Mucosa of gallbladder (tissue), 1 donor: ENCODE results near the gene NEMP2. TPM values are rescaled to one million over a fixed set of nuclear protein-coding genes. Genes with fewer than 3 reads are reported as not detected.

Source experiments
- DNase-seq: peaks from one replicate; pipeline ENCODE4 v3.0.0-alpha.2; 2020; ENCODE audit warnings: low spot score
- total RNA-seq: library from RNA; stranded (reverse); gene quantifications from one replicate; pipeline ENCODE4 v1.2.1, GENCODE V29; 2021
- donor health status: DM: no; HTN: no; CAD: no.

The NEMP2 gene, protein sequence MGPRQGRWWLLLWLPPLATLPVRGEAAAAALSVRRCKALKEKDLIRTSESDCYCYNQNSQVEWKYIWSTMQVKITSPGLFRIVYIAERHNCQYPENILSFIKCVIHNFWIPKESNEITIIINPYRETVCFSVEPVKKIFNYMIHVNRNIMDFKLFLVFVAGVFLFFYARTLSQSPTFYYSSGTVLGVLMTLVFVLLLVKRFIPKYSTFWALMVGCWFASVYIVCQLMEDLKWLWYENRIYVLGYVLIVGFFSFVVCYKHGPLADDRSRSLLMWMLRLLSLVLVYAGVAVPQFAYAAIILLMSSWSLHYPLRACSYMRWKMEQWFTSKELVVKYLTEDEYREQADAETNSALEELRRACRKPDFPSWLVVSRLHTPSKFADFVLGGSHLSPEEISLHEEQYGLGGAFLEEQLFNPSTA
- total RNA-seq = 3.8 TPM

DNA sequence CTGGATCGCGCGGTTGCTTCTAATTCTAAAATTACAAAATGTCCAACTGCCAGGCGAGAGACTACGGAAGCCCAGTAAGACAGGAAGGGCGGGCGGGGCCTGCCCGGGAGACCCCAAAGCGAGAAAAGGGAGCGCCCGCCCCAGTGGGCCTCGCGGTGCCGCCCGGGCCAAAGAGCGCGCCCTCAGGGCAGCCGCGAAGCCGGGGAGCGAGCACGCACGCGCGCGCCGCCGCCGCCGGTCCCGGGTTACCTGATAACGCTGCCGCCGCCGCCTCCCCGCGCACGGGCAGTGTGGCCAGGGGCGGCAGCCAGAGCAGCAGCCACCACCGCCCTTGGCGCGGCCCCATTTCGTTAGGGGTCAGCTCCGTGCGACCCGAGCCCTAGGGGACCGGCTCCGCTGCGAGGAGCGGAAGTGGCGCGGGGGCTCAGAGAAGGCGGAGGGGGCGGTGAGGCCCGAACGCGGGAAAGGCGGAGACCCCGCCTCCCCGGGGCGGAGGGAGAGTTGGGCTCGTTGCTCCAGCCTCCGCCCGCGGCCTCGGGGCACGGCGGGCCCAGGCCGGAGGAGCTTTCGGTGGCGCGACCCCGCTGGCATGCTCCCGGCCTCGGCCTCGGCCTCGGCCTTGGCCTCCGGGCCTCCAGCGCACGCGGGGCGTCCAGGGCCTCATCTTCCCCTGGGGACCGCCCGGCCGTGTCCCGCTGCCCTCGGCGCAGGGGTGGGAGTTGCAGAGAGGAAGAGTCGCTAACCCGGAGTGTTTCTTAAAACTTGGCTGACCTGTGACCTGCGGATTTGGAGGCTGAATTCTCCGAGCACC, at the start of gene NEMP2:
TSS of gene NEMP2 (minus strand) at position 413 of the 811 bp plus-strand sequence. CDS start at position 346, 67 bp downstream.
- peak; percentile 58 for DNase-seq

DNA sequence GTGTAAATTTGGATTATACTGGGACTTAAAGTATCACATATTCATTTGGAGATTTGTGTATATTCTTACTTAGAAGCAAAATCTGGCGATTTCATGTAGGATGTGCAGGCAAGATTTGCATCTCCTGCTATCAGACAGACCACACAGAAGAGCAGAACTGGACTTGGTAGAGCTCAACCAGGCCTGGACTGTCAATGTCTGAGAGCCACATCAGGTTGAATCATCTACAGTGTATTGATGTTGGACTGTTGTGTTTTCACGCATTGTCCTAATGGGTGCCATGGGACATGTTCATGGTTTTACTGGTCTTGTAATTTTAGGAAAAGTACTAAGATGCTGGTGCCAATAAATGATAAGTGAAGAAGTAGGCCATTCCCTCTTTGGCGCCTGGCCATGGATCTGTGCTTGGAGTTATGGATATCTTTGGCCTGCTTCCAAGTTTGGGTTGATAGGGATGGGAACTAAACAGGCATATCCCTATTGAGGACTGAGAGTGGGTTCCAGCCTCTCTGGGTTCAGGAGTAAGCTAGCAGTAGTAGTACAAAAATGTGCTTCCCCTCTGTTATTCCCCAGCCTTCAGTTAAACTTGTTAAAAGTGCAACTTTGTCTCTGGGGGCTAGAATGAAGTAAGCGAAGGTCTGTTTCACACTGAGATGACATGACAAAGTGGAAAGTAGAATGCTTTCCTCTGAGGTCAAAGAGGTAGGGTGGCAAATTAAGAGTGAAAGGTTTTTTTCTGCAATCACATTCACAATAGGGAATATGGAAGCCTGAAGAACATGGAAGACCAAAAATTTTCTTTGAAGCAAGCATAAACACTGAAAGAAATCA, 49.2 kb upstream of the NEMP2 start:
- DNase-seq = no peak

DNA sequence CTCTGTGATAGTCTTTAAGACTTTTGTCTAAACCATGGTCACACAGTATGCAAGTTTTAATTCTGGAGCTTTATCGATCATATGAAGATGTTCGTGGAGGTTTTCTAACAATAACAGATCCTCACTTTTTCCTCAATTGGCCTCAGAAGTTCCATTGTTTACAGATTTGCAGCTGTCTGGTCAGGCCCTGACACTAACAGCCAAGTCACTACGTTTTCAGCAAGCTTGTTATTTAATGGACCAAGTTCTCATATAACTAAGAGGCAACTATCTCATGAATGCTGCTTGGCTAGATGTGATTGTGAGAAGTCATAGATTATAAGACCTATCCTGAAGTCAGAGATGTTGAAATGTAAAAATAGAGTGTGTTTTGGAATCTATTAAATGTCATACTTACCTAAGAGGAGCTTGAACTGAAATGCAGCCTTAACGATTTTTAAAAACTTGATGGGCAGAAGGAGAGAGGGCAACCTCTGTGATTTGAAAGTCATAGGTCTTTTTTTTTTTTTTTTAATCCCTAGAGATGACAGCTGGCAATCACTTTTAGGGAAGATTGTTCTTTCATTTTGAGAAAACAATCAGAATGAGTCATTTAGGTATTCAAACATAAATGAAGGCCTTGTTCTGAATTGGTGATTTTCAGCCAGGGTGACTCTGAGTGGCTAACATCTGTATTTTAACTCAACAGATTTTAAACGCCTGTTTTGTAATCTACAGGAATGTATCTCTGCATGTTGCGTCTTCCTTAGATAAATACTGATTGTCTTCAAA, 48.4 kb upstream of the NEMP2 start:
- DNase-seq = no peak

DNA sequence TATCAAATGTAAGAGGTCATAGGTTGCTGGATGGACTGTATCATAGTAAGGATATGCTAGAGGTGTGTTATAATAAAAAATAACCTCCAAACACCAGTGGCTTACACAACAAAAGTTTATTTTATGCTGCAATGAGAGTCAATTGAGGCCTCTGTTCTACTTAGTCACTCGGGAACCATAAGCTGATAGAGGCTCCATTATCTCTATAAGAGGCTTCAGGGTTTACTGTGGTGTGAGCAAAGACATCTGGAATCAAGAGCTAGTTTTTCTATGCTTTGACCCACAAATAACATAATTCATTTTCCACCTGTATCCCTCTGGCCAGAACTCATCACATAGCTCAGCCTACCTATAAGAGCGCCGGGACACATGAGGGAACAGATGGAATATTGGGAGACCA, 47.5 kb upstream of the NEMP2 start:
- no peak for DNase-seq

DNA sequence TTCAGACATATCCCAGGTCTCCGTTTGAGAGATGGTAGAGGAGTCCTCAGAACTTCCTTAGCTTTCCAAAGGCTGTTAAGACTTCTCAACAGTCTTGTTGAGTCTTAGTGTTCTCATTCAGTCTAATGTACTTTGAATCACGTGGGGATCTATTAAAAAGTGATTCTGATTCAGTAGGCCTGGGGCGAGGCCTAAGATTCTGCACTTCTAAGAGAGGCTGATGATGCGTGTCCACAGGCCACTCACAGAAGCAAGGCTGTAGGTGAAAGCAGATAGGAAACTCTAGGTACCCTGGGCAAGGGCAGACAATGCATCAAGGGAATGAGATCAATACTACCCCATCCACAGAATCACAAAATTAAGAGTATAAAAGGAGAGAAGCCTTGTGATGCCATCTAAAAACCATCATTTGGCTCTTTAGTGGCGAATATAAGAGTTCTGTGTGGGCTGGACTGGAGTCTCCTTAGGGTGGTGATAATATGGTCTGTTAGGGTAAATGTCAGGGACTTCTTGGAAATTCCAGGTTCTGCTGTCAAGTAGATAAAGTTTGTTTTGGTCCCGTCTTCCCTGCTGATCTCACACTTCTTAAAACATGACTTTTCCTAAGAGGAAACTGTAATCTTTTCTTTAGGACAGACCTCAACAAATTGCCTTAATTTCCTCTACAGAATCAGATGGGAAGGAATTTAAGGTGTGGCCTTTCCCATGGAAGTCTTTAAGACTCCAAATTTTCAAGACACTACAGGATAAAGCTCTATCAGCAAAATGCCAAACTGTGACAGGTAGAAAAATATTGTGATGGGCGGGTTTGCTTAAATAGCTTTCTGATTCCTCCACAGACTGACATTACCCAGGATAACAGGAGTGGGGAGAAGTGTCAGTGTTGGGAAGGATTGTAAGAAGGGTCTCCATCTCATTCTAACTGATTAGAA, 45.7 kb upstream of the NEMP2 start:
- no peak for DNase-seq

DNA sequence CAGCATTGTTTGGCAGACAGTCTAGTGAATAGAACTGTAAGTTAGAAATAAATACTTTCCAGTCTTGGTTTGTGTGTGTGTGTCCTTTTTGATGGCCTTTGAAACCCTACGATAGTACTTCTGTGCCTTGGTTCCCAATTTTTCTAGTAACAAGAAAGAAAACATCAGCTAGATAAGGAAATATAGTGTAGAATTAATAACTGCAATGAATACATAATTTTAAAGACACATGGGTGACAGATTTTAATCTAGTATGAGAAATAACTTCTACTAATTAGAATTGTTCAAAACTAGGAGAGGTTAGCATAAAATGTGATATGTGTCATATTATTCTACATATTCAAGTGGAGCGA, 44.5 kb upstream of the NEMP2 start:
- no peak for DNase-seq

DNA sequence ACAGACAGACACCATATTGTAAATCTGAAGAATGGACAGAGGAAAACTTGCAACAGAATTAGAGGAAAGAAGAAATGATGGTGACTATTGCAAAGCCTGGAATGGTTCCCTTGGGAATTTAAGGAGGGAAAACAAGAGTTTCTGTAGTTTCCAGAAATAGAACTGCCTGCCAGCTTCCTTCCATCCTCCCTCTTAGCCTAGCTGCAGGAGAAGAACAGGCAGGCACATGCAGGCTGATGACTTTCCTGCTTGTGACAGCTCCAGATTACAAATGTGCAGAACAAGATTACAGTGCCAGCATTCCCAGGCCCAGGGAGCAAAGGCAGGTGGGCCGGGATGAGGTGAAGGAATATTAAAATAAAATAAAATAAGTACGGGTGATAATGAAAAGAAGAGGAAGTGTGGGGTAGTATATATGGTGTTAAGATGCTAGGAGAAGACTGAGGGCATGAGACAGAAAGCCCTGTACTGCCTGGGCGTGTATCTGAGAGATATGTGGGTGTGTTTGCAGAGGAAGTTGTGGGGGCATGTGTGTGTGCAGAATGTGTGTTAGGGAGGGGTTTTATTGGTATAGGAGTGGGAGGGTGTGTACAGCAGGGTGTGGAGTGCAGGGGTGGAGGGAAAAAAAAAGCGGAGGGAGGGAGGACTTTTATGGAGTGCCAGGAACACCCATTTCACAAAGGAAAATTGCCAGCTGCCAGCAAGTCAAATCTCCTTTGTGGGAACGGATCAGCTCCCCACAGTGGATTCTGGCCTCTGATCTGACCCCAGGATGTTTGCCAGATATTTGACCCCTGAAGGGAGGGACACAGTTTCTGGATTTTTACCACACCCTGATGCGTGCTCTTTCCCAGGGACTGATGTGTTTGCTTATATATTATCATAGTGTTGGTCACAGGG, 43.9 kb upstream of the NEMP2 start:
- DNase-seq = peak; percentile 50

DNA sequence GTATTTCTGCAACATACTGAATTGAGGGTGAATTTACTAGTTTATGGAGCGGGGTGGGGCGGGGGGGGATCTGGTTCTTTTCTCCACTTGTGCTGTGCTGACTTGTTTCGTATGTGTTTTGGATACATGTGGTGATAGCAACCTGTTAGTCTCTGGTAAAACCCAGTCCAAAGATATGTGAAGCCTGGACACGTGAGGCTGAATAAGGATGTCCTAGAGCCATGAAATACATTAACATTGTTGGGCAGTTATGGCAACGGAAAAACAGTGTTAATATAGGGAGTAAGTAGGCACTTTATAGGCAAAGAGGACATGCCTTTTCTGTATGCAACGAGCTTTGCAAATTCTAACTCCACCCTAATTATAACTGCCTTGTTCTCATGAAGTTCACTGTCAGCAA, 42.1 kb upstream of the NEMP2 start:
- DNase-seq = no peak

DNA sequence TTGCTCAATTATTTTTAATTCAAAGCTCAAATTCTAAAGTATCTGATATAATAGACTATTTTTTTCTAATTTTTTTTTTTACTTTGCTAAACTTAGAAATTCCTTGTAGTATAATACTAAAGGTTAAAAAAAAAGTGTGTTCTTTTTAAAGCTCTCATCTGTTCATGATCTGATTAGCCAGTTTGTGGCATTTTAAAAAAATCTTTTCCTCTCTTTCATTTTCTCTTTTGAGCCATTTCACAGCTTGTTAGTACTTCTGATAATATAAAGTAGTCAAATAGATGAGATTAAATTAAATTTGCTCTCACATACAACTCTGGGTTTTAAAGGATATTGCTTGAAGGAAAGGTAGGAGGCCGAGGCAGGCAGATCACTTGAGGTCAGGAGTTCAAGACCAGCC, 40.7 kb upstream of the NEMP2 start:
- no peak for DNase-seq

DNA sequence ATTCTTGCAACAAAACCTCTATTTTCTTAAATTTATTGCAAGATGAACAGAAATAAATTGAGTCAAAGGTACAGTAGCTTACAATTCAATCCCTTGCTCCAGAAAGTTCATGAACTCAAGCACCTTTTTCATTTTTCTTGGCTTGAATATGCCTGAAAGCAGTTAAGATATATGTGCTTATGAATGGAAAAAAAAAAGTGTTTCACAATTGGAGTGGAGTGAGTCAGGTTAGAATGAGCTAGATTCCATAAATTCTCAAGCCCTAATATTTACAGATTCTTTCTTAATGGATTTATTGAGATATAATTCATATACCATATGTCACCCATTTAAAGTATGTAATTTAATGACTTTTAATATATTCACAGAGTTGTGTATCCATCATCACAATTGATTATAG, 39.6 kb upstream of the NEMP2 start:
- no peak for DNase-seq

DNA sequence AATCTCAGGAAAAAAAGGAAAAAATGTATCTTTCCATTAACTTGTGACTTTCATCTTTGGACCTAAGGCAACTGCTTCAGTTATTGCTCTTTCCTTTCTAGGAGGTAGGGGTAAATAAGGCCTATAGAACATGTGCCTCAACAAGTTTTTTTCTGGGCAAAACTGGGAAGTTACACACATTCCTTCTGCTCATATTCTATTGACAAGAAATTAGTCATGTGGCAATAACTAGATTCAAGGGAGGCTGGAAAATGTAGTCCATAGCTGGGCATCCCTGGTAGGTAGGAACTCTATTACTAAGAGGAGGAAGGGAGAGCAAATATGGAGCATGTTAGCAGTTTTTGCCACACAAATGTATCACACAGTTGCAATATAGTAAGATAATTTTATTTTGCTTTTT, 37.7 kb upstream of the NEMP2 start:
- DNase-seq = no peak

DNA sequence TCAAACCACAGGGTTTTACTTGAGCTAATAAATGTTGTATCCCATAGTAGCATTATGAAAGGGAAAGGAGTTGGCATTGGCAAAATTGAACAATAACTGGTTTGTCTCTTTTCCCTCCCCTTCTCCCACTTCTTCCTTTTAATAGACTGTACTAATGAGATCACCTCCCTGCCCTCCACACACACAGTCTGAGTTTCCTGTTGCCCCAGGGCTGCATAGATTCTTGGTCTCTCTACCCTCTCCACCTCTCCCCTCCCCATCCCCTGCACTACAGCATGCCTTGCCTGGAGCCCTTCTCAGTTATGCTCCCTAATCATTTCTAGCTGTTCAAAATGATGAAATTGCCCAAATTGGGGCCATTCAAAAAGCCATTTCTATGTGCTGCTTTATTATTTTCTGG, 37.2 kb upstream of the NEMP2 start:
- DNase-seq = no peak

DNA sequence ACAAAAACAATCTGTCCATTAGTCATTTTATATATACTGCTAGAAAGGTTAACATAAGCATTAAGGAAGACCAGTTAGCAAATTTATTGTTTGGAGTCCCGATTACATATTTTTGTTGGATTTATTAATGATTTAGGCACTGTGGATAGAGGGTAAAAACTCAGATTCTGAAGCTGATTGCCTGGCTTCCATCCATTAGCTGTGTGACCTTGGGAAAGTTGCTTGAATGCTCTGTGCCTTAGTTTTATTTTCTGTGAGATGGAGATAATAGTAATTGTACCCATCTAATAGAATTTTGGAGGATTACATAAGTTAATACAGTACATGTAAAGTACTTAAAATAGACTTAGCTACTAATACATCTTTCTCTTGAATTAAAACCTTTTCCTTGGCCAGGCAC, 36.3 kb upstream of the NEMP2 start:
- no peak for DNase-seq

DNA sequence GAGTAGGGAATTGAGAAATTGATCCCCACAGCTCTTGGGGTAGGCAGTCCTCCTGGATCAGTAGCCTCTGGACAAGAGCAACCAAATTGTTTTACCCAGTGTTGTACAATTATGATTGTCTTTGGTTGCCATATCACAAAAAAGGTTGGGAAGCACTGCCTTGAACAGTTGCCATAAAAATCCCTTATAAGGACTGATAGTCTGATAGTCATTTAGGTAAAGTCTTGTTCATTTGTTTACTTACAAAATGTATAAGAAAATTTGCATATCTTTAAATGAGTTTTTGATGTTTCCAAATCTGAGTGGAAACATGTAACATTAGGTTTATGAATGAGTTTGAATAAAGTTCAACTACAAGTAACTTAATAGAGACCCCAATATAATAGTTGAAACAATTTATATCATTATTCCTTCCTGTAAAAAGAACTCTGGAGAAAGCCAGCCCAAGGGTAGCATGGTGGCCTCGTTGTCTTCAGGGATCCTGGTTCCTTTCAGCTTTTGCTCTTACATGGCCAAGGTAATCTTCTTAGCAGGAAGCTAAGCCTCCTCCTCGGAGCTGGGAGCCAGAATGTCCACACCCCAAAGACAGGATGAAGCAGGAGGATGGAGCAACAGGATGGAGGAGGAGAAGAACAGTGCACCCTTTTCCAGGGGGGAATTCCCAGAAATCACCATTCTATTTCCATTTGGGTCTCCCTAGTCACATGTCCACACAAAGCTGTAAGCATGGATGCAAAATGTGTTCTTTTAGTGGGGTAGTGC, 35.7 kb upstream of the NEMP2 start:
- no peak for DNase-seq

DNA sequence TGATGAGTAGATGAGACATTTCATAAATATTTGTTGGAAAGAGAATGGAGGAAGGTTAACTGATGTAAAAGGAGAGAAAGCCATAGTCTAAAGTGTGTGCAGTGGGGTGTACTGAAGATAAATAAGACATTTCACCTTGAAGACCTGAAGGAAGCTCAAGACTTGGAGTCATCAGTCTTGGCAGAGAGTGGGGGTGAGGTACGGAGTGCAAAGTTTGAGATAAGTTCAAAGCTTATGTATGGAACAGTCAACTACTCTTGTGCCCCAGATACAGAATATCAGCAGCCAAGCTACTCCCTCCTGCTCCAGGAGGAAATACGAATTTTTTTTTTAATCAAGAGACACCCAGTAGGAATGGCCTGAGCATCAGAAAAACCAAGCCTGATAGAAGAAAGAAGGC, 30.3 kb upstream of the NEMP2 start:
- no peak for DNase-seq

DNA sequence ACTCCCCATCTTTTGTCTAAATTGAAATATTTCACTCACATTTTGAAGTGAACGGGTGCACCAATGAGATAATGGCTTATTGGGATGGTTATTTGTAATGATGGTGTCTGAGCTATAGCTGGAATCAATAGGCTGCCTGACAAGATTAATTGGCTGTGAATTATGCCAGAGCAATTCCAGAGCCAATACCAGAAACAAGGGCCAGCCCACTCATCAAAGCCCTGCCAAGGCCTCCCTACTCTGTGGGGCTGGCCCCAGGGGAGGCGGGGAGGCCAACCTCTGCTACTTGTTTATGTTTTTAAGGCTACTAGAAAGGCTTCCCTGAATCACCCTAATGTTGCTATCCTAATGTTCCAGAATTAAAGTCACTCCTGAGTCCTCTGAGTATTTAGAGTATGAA, 29.1 kb upstream of the NEMP2 start:
- no peak for DNase-seq

DNA sequence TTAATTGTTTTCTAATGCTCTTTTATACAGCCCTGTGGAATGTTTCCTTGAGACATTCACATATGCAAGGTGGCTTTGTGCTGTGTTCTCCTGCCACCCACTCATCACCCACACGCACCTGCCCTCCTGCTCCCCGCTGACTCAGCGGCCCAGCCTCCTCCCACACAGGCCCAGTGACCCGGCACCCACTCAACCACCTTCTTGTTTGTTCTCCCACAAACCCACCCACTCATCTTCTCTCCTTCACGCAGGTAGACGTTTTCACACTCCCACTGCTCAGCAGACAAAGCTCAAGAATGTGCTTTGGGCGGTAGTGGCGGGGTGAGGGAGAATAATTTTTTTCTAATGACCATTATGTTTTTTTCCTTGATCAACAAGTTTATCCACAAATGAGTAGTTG, 28.6 kb upstream of the NEMP2 start:
- no peak for DNase-seq

DNA sequence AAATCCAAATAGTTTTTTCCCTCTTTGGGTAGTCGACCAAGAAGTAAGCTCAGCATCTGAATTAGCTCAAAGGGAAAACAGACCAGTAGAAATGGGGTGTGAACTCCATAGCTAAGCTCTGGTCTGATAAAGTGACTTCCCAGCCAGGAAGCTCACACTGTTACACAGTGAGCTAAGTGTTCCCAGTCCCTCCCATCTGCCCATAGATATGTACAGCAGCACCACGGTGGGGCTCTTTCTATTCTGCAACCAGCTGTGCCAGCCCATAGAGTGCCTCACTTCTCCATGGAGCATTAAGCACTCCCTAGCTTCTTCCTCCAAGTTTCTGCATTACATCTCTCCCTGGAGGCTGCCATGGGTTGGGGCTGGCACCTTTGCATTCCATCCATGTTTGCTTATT, 27.6 kb upstream of the NEMP2 start:
- DNase-seq = no peak

DNA sequence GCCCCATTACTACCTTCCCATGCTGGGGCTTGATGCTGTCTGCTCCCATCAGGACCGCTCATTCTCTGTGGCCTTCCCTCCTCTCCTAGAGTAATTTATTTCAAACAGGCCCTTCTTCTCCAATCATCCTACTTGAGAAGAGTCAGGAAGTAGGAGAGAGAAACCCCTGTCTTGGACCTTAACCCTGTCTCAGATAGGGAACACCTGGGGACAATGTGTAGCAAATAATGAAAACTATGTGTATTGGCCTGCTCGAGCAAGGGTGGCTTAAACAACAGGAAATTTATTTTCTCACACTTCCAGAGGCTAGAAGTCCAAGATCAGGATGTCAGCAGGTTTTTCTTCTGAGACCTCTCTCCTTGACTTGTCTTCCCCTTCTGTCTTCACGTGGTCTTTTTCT, 26.6 kb upstream of the NEMP2 start:
- DNase-seq = no peak
